ENCODE results near the gene COIL. TPM values are rescaled to one million over a fixed set of nuclear protein-coding genes. Genes with fewer than 3 reads are reported as not detected.

COIL gene, protein sequence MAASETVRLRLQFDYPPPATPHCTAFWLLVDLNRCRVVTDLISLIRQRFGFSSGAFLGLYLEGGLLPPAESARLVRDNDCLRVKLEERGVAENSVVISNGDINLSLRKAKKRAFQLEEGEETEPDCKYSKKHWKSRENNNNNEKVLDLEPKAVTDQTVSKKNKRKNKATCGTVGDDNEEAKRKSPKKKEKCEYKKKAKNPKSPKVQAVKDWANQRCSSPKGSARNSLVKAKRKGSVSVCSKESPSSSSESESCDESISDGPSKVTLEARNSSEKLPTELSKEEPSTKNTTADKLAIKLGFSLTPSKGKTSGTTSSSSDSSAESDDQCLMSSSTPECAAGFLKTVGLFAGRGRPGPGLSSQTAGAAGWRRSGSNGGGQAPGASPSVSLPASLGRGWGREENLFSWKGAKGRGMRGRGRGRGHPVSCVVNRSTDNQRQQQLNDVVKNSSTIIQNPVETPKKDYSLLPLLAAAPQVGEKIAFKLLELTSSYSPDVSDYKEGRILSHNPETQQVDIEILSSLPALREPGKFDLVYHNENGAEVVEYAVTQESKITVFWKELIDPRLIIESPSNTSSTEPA
- 32.6 TPM for total RNA-seq

- FAIRE-seq, result no peak
- peak; percentile 91 for DNase-seq (ENCODE audit: low spot score in 2 of 2)
Observed at GRCh38 chr17:56960596-56961538, at the start of gene COIL. Gene COIL, minus strand, starts transcription at chr17:56961050. Its CDS starts 31 bp downstream, at chr17:56961019.

- no peak for DNase-seq (ENCODE audit: low spot score in 2 of 2)
- FAIRE-seq, result no peak
Observed at GRCh38 chr17:57010487-57010886, 49.6 kb upstream of the COIL start.

DNA sequence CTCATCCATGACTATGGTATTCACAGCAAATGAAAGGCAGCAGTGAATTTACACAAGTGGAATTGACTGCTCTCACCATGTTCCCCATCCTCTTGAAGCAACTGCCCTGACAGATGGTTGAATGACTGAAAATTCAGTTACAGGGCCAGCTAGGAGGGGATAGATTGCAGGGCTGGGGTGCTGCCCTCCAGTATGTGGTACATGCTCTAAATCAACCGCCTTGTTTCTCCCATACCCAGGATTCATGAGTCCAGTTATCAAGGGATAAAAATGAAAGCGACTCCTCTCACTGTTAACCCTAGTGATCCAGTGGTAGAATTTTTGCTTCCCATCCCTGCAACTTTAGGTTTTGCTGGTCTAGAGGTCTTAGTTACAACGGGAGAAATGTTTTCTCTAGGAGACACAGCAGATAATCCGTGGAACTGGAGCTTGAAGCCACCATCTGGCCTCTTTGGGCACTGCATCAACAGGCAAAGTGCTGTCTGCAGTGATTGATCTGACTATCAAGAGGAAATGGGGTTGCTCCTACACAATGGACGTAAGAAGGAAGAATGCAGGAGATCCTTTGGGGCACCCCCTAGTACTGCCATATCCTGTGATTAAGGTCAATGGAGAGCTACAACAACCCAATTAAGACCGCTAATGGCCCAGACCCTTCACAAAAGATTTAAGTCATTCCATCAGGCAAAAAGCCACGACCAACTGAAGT is 49.0 kb upstream of the COIL start:
- peak in 1 of 2 donors; percentile 48 for DNase-seq (ENCODE audit: low spot score in 2 of 2)
- no peak for FAIRE-seq

- FAIRE-seq, result no peak
- DNase-seq (ENCODE audit: low spot score in 2 of 2), result no peak
Observed at GRCh38 chr17:57008958-57009357, 48.1 kb upstream of the COIL start.

GRCh38 chr17:57006040-57006439 is 45.2 kb upstream of the COIL start:
- FAIRE-seq, result no peak

GRCh38 chr17:57004944-57005579 is 44.2 kb upstream of the COIL start:
- no peak for DNase-seq (ENCODE audit: low spot score in 2 of 2)
- FAIRE-seq, result no peak

More at GRCh38 chr17:57006040-57006439, 45.2 kb upstream of the COIL start:
- DNase-seq (ENCODE audit: low spot score in 2 of 2), result no peak

DNA sequence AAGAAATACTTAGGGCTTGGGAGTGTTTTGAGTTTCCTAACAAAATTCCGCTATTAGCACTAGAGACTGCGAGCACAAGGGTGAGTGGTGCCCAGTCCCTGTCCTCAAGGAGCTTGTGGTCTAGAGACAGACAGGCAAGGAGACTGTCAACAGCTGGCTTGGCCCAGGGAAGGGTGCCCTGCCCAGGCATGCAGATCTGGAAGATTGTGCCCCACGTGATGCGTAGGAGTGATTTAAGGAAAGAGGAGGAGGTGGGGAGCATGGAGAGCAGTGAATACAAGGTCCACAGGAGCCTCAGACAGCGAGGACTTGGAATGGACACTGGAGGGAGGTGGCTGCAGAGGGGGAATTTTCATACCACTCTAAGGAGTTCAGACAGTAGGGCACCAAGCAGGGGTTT is 42.1 kb upstream of the COIL start:
- no peak for FAIRE-seq
- DNase-seq (ENCODE audit: low spot score in 2 of 2), result no peak

DNA sequence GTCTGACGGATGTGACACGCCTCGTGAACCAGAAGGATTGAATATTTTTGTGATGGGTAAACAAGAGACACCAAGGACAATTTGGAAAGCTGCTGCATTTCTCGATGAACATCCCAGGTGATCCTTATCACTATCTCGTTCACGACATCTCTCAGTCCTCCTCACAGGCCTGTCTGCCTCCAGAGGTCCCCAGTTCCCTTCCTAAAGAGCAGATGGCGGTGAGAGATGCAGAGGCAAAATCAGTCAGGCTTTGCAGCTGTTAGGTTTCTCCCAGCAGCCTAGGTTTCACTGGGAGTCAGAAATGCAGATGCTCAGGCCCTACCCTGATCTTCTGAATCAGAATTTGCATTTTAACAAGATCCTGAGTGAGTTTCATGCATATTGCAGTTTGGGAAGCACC is 40.7 kb upstream of the COIL start:
- DNase-seq (ENCODE audit: low spot score in 2 of 2), result no peak
- no peak for FAIRE-seq

GRCh38 chr17:56997313-56997712 is 36.5 kb upstream of the COIL start:
- no peak for DNase-seq (ENCODE audit: low spot score in 2 of 2)
- FAIRE-seq, result no peak

GRCh38 chr17:56995766-56996165 is 34.9 kb upstream of the COIL start:
- no peak for FAIRE-seq
- no peak for DNase-seq (ENCODE audit: low spot score in 2 of 2)

DNA sequence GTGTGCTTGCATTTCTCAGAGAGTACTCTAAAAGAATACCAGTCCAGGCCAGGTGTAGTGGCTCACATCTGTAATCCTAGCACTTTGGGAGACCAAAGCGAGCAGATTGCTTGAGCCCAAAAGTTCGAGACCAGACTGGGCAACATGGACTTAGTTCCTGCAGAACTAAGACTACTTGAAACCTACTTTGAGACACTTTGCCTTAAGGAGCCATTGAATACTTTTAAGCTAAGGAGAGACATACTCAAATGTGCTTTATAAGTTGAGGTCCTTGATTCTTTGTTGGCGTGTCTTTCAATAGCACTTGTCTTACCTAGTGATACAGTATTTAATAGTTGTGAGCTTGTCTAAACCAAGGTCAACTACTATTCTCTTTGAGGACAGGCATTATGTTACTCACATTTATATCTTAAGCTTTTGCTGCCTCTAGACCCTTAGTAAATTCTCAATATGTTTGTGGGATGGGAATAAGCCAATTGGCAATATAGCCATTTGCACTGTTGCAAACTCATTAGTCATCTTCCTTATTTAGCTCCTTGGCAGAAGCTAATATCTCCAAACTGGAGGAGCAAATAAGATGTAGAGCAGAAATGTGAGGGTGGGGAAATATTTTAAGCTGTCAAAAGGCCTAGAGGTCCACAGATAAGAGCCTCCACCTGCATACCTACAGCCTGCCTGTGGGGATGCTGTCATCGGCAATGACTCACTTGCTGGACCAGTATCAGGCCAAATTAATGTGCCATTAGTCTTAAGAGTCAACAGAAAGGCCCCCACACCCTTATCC is 33.4 kb upstream of the COIL start:
- FAIRE-seq, result no peak
- DNase-seq (ENCODE audit: low spot score in 2 of 2), result no peak

GRCh38 chr17:56992364-56992763 is 31.5 kb upstream of the COIL start:
- DNase-seq (ENCODE audit: low spot score in 2 of 2) (no peak), FAIRE-seq (no peak)

GRCh38 chr17:56988901-56989572 is 28.2 kb upstream of the COIL start:
- FAIRE-seq, result no peak

DNA sequence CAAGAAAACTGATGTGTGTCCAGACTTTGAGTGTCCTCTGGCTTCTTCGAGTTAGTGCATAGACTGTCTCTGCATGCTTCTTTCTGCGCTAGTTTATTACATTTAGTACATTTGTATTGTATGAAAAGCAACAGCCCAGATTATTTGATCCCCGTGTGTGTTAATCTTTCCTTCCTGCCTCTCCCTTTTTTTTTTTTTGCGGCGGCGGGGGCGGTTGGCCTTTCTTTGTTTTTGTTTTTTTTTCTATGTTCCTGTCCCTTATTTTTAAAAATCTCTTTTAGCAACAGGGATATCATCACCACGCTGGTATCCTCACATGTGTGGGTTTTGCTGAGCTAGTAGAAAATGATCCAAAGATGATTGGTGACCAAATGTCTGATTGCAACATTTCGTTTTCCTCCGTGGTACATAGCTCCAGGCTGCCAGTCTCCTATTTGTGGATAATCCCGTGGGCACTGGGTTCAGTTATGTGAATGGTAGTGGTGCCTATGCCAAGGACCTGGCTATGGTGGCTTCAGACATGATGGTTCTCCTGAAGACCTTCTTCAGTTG is 26.5 kb upstream of the COIL start:
- no peak for DNase-seq (ENCODE audit: low spot score in 2 of 2)
- no peak for FAIRE-seq

More at GRCh38 chr17:56988901-56989572, 28.2 kb upstream of the COIL start:
- no peak for DNase-seq (ENCODE audit: low spot score in 2 of 2)

GRCh38 chr17:56985371-56986162 is 24.7 kb upstream of the COIL start:
- no peak for FAIRE-seq

DNA sequence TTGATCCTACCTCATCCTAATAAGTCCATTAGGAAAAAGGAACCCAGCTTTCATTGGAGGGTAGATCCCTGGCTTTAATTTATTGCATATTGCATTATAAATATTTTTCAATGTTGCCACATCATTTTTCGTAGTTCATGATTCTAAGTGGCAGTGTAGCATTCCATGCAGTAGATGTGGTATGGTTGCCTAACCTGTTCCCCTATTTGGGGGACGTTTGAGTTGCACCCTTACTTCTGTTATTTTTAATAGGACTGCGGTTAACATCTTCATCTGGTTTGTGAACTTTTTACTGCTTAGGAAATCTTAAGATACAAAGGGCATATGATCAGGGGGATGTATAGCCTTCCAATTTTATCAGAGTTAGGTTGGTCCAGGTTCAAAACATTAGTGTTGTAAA is 22.5 kb upstream of the COIL start:
- no peak for DNase-seq (ENCODE audit: low spot score in 2 of 2)
- no peak for FAIRE-seq

More at GRCh38 chr17:56985371-56986162, 24.7 kb upstream of the COIL start:
- no peak for DNase-seq (ENCODE audit: low spot score in 2 of 2)

- DNase-seq (ENCODE audit: low spot score in 2 of 2), result no peak
- FAIRE-seq, result no peak
Observed at GRCh38 chr17:56982312-56982711, 21.5 kb upstream of the COIL start.
